Fibroblast of lung (primary cell): ENCODE results near the gene ABCC9. TPM values are rescaled to one million over a fixed set of nuclear protein-coding genes. Genes with fewer than 3 reads are reported as not detected.

Source experiments
- DNase-seq, 2 donors: peaks; one replicate each; pipeline versions ENCODE4 v3.0.0 to v3.0.0-alpha.2; 2010; ENCODE audit warnings: low read depth in 2 of 2
- H2AFZ ChIP-seq: 2 replicates; pipeline ENCODE4 v1.5.1; 2012; ENCODE audit warnings: low read length, control low read depth, inconsistent platforms
- H3K27ac ChIP-seq: 2 replicates; pipeline ENCODE4 v1.5.1; 2011; ENCODE audit warnings: low read length, control low read depth; ENCODE audit not compliant: insufficient read depth
- H3K27me3 ChIP-seq: 2 replicates; pipeline ENCODE4 v1.5.1; 2011; ENCODE audit warnings: mild to moderate bottlenecking, low read length; ENCODE audit not compliant: control insufficient read depth, insufficient read depth
- H3K36me3 ChIP-seq: 2 replicates; pipeline ENCODE4 v1.5.1; 2011; ENCODE audit warnings: low read length; ENCODE audit not compliant: control insufficient read depth, insufficient read depth
- H3K4me1 ChIP-seq: 2 replicates; pipeline ENCODE4 v1.5.1; 2011; ENCODE audit warnings: low read length; ENCODE audit not compliant: control insufficient read depth, insufficient read depth; ENCODE audit errors: extremely low read depth
- H3K4me2 ChIP-seq: 2 replicates; pipeline ENCODE4 v1.5.1; 2011; ENCODE audit warnings: low read length, control low read depth; ENCODE audit not compliant: insufficient read depth; ENCODE audit errors: extremely low read depth
- H3K4me3 ChIP-seq, 4 experiments: fragments of 200-600 bp in 1 of 4; sonication (generic) in 1 of 4; replicated peaks in 1 of 4; 2 replicates each; pipeline ENCODE4 v1.5.1; 2011 to 2016; ENCODE audit warnings: low read length in 4 of 4, low read depth in 3 of 4, mild to moderate bottlenecking in 3 of 4, control low read depth in 2 of 4, inconsistent platforms in 1 of 4, mixed read lengths in 1 of 4; ENCODE audit not compliant: insufficient read depth in 1 of 4; ENCODE audit errors: control extremely low read depth in 1 of 4
- H3K79me2 ChIP-seq: 2 replicates; pipeline ENCODE4 v1.5.1; 2012; ENCODE audit warnings: mild to moderate bottlenecking, low read length, inconsistent platforms; ENCODE audit not compliant: control insufficient read depth, insufficient read depth
- H3K9ac ChIP-seq: 2 replicates; pipeline ENCODE4 v1.5.1; 2011; ENCODE audit warnings: mild to moderate bottlenecking, low read length, control low read depth; ENCODE audit not compliant: insufficient read depth
- H3K9me3 ChIP-seq: 2 replicates; pipeline ENCODE4 v1.5.1; 2012; ENCODE audit warnings: low read depth, low read length; ENCODE audit not compliant: control insufficient read depth, insufficient read depth
- H4K20me1 ChIP-seq: 2 replicates; pipeline ENCODE4 v1.5.1; 2011; ENCODE audit warnings: low read length; ENCODE audit not compliant: control insufficient read depth, insufficient read depth; ENCODE audit errors: extremely low read depth
- EZH2 ChIP-seq: IDR thresholded peaks from 2 replicates; pipeline ENCODE4 v1.5.1; 2012; ENCODE audit warnings: low read length, control low read depth, mild to moderate bottlenecking; ENCODE audit errors: missing control alignments
- polyA plus RNA-seq, 2 donors: library from polyadenylated mRNA; depleted of rRNA in 1 of 2; stranded (reverse) in 1 of 2; unstranded in 1 of 2; fragments of >200 nt; gene quantifications; 2 replicates each; pipeline ENCODE4 v1.2.1, GENCODE V29; 2011 to 2012; ENCODE audit warnings: missing spikeins in 1 of 2
- total RNA-seq: library from RNA; depleted of rRNA; stranded (reverse); fragments of >200 nt; gene quantifications from 2 replicates; pipeline ENCODE4 v1.2.1, GENCODE V29; 2014
- TF ChIP-seq, protein P1 (sequence below), 2 donors: IDR thresholded peaks in 1 of 2; conservative IDR thresholded peaks in 1 of 2; 1 replicate in 1 of 2; 2 replicates in 1 of 2; pipeline ENCODE4 v1.5.1; 2011 to 2012; ENCODE audit warnings: low read length in 2 of 2, control low read depth in 1 of 2, inconsistent platforms in 1 of 2, low read depth in 1 of 2, mild to moderate bottlenecking in 1 of 2

The ABCC9 gene
- total and polyA plus RNA-seq, 2 donors (not counting 1 experiment from before 2014, with no cell fraction given) = 9.9 to 31.1 TPM

DNA sequence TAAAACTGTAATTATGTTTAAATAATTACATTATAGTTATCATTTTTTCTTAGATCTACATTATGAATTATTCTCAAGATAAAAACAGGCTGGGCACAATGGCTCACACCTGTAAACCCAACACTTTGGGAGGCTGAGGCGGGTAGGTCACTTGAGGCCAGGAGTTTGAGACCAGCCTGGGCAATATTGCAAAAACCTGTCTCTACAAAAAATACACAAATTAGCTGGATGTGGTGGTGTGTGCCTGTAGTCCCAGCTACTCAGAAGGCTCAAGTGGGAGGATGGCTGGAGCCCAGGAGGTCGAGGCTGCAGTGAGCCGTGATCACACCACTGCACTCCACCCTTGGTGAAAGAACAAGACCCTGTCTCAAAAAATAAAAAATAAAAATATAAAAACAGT, 126.4 kb downstream of the ABCC9 start:
- DNase-seq = no peak
- H3K9me3 ChIP-seq = no peaks in the 10 kb centered on the region
- H3K36me3 ChIP-seq = no peaks in the 10 kb centered on the region
- TF ChIP-seq, protein P1, sequence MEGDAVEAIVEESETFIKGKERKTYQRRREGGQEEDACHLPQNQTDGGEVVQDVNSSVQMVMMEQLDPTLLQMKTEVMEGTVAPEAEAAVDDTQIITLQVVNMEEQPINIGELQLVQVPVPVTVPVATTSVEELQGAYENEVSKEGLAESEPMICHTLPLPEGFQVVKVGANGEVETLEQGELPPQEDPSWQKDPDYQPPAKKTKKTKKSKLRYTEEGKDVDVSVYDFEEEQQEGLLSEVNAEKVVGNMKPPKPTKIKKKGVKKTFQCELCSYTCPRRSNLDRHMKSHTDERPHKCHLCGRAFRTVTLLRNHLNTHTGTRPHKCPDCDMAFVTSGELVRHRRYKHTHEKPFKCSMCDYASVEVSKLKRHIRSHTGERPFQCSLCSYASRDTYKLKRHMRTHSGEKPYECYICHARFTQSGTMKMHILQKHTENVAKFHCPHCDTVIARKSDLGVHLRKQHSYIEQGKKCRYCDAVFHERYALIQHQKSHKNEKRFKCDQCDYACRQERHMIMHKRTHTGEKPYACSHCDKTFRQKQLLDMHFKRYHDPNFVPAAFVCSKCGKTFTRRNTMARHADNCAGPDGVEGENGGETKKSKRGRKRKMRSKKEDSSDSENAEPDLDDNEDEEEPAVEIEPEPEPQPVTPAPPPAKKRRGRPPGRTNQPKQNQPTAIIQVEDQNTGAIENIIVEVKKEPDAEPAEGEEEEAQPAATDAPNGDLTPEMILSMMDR (conservative IDR thresholded peaks at IDR 0.05 in 1 of 2, IDR thresholded peaks at IDR 0.05 in 1 of 2; ENCODE audit: low read depth in 1 of 2, low read length in 2 of 2) = no peak
- TF ChIP-seq EZH2 = no peak
- H2AFZ ChIP-seq = no peak overlapping the region
- H3K4me2 ChIP-seq = no peak overlapping the region
- no peak overlapping the region for H3K27ac ChIP-seq
- H4K20me1 ChIP-seq = no peaks in the 10 kb centered on the region
- no peaks in the 10 kb centered on the region for H3K27me3 ChIP-seq
- no peak overlapping the region for H3K9ac ChIP-seq
- peaks cover 6% of the 10 kb centered on the region for H3K4me1 ChIP-seq
- no peak overlapping the region for H3K4me3 ChIP-seq
- no peaks in the 10 kb centered on the region for H3K79me2 ChIP-seq

DNA sequence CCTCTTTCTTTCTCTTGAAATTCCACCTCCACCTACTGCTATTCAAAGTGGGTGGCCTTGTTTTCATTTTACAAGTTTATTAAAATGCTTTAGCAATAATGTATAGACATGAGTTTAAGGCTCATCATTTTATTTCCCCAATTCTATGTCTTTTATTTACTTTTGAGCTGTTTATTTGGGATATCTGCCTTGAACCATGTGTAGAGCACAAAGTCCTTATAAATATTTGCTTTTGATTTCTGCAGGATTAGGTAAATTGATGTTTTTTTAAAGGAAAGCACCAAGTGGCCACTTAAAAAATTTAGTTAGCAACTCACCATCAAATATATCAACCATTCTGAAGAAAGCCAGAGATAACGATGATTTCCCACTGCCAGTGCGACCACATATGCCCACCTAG, 126.9 kb downstream of the ABCC9 start:
- H3K27ac ChIP-seq = no peak overlapping the region
- no peak overlapping the region for H3K4me3 ChIP-seq
- no peak overlapping the region for H3K9ac ChIP-seq
- H3K79me2 ChIP-seq = no peaks in the 10 kb centered on the region
- TF ChIP-seq EZH2 = no peak
- TF ChIP-seq, protein P1 (conservative IDR thresholded peaks at IDR 0.05 in 1 of 2, IDR thresholded peaks at IDR 0.05 in 1 of 2; ENCODE audit: low read depth in 1 of 2, low read length in 2 of 2) = no peak
- H3K27me3 ChIP-seq = no peaks in the 10 kb centered on the region
- no peak overlapping the region for H3K4me2 ChIP-seq
- no peak overlapping the region for H2AFZ ChIP-seq
- no peak for DNase-seq
- H4K20me1 ChIP-seq = no peaks in the 10 kb centered on the region
- no peaks in the 10 kb centered on the region for H3K9me3 ChIP-seq
- H3K4me1 ChIP-seq = peaks cover 6% of the 10 kb centered on the region
- no peaks in the 10 kb centered on the region for H3K36me3 ChIP-seq

DNA sequence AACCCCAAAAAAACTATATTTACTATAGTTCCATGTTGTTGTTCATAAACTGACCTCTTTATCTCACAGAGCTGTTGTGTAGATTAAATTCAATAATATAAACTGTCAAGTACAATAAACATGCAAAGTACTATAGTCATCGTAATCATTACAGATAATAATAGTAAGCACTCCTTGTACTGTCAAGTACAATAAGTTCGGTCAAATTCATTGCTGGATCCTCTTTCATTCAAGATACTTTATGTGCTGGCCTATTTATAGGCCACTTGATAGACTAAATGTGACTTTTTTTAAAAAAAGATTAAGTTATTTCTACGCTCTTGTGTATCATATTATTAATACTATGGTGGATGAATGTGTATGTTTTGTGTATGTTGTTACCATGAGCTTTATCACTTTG, 127.5 kb downstream of the ABCC9 start:
- Histone ChIP-seq H3K9ac (no peak overlapping the region), H2AFZ (no peak overlapping the region)
- no peak for DNase-seq

More for the DNA sequence above, 127.5 kb downstream of the ABCC9 start:
- Histone ChIP-seq H3K4me2 (no peak overlapping the region), H4K20me1 (no peaks in the 10 kb centered on the region), H3K4me3 (no peak overlapping the region), H3K9me3 (no peaks in the 10 kb centered on the region), H3K79me2 (no peaks in the 10 kb centered on the region), H3K27ac (no peak overlapping the region), H3K36me3 (no peaks in the 10 kb centered on the region), H3K27me3 (no peaks in the 10 kb centered on the region), H3K4me1 (peaks cover 1% of the 10 kb centered on the region)
- TF ChIP-seq, protein P1 (conservative IDR thresholded peaks at IDR 0.05 in 1 of 2, IDR thresholded peaks at IDR 0.05 in 1 of 2; ENCODE audit: low read depth in 1 of 2, low read length in 2 of 2) = no peak
- TF ChIP-seq EZH2 = no peak
